Endothelial cell of coronary artery (primary cell): ENCODE data around the gene NLRP2B. TPM values are rescaled to one million over a fixed set of nuclear protein-coding genes. Genes with fewer than 3 reads are reported as not detected.

Experiments
- total RNA-seq: library from RNA; depleted of rRNA; stranded (reverse); fragments of >200 nt; gene quantifications from 2 replicates; pipeline ENCODE4 v1.2.3, GENCODE V29; 2014

The NLRP2B gene
- under 0.01 TPM in 1 of 2 replicates, not detected in the other for total RNA-seq

GRCh38 chrX:57680160-57680559 lies at the start of gene NLRP2B:
Gene NLRP2B (minus strand): TSS chrX:57680260.

Other genes starting within 250 kb of the NLRP2B start
- gene ZXDB, start 88.2 kb downstream of the NLRP2B start, total RNA-seq, result 7.8 and 12.8 TPM in 2 replicates
- 6.0 and 8.3 TPM in 2 replicates for gene ZXDA, start 230.2 kb upstream of the NLRP2B start, total RNA-seq